Tibial nerve (tissue), 3 donors: Measurements from ENCODE around the gene MOCOS.

ENCODE experiments used
- CTCF ChIP-seq, 5 experiments: fragments of 200-600 bp in 3 of 5; fragments of 450-650 bp in 2 of 5; sonication (generic) in 3 of 5; IDR thresholded peaks; one replicate each; pipeline ENCODE4 v1.5.1; 2016 to 2019; ENCODE audit warnings: antibody characterized with exemption in 5 of 5, mild to moderate bottlenecking in 3 of 5, moderate library complexity in 2 of 5
- POLR2A ChIP-seq, 2 donors: fragments of 450-650 bp; IDR thresholded peaks; one replicate each; pipeline ENCODE4 v1.6.1; 2017; ENCODE audit warnings: antibody characterized with exemption in 2 of 2, mild to moderate bottlenecking in 2 of 2, moderate library complexity in 2 of 2

- TF ChIP-seq CTCF (IDR thresholded peaks at IDR 0.05) (no peak), POLR2A (IDR thresholded peaks at IDR 0.05) (no peak)
These were observed 75.7 kb downstream of the MOCOS start for GRCh38 chr18:36262971-36263370.
